Left colon (tissue), 2 donors: ENCODE measurements around the gene LRRC58. TPM values are rescaled to one million over a fixed set of nuclear protein-coding genes. Genes with fewer than 3 reads are reported as not detected.
"Not testable (repeated sequence)": the region's sequence is repeated elsewhere in the genome, so short reads cannot be mapped to it uniquely, and the experiment has no call there.

ENCODE experiments used
- ATAC-seq: fragments of 200-7000 bp; cut with Tn5 transposase; one replicate; pipeline ENCODE4 v1.9.1; 2020; ENCODE audit warnings: mild to moderate bottlenecking, moderate library complexity
- DNase-seq, 2 donors: peaks; one replicate each; pipeline ENCODE4 v3.0.0-alpha.2; 2020
- intact Hi-C, 2 donors: fragments of 100-400 bp; cut with DNase I in 1 of 2; cut with micrococcal nuclease in 1 of 2; formaldehyde crosslinking; loops; one replicate each; pipeline versions ENCODE4 v1.11.2 to v1.14.0; 2022; cut with DNase I, micrococcal nuclease
- long read RNA-seq: library from polyadenylated mRNA; unstranded; transcript quantifications from one replicate; pipeline ENCODE4 v2.0.0, GENCODE V29; 2021
- total RNA-seq, 2 donors: library from RNA; stranded (reverse); fragmentation: NEBNext Ultra II Directional; extraction: Animal tissue kit (Norgen Biotek cat#: 25700); gene quantifications; one replicate each; pipeline ENCODE4 v1.2.1, GENCODE V29; 2021
- donor health status: DM: no; HTN: no; CAD: no.
- donor health status: DM: yes; HTN: yes; CAD: no.

LRRC58 gene
- 10 to 100 TPM; 11.3 to 12.1 TPM for total RNA-seq
- long read RNA-seq, full-length matches to known transcripts = 9 of 11 reads
- long read RNA-seq, partial matches to known transcripts = 0 of 11 reads
- long read RNA-seq, other reads (novel, unspliced or antisense) = 2 of 11 reads

DNA sequence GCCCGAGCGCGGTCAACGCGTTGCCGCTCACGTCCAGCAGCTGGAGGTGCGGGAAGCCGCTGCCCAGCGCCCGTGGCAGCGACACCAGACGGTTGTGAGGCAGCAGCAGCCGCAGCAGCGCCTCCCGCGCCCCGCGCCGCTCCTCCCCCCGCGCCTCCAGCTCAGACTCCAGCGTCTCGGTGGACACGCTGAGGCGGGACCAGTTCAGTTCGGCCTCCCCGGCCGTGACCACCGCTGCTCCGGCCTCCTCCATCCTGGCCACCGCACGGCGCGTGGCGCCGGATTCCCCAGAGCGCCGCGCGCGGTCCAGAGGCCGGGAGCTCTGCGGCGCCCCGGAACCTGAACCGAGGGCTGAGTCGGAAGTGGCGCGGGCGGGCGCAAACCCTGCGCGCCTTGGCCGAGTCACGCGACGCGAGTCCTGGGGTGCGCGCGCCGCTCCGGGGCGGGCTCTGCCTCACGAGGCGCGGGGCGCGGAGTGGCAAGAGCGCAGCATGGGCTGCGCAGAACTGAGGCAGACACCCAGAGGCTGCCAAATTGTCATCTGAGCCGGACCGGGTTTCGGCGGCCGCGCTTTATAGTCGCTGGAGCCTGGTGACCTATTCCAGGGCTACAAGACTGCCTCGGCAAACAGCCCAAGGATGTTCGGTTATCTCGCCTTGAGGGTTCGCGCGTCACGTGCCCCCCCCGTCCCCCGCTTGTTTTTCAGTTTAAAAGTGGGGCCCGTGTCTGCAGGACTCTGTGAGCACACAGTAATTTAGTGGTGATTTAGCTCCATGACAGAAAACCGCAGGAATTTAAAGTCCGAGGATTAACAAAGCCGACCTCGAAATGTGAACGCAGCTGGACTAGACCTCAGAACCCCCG lies at the start of gene LRRC58:
Gene LRRC58 (minus strand): TSS at position 364 of the 864 bp plus-strand sequence. CDS start 111 bp downstream, at position 253.
- ATAC-seq = peak; percentile 94
- intact Hi-C loops = no loop called here

DNA sequence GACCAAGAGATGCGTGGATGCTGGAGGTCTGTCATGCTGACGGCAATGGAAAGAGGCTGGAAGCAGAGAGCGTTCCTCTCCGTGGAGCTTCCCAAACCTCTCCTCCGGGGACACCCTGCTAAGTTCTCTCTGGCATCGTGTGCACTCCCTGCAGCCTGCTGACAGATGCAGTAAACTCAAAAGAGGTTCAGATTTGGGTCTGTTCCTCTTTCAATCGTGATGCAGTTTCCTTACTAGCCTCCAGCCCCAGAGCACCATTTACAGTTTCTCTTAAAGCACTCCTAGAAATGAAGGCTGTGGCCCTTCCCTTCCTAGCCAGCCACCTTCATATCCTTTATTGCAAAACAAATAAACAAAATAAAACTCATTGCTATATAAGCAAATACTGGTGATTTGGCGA lies 47.3 kb upstream of the LRRC58 start:
- intact Hi-C loops = no loop called here
- ATAC-seq (no peak), DNase-seq (no peak)

More for the DNA sequence above, at the start of gene LRRC58:
- DNase-seq = peak; percentile 86 to 94

DNA sequence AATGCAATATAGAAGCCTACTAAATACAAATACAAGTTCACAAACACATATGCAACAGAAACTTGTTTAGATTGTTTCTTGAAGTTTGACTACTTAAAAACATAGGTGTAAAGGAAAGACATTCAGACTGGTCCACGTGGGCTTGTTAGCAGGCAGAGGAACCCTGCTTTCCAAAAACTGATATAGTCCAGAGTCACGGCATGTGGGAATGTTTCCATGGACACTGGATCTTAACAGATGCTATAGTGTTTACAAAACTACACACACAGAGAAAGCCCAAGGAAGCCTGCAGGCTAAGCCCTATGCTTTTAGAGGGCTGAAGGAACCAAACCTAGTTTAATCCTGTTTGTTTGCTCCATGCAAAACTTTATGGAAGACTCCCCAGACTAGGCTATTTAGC lies 45.2 kb upstream of the LRRC58 start:
- intact Hi-C loops = no loop called here
- no peak for ATAC-seq
- DNase-seq = no peak

DNA sequence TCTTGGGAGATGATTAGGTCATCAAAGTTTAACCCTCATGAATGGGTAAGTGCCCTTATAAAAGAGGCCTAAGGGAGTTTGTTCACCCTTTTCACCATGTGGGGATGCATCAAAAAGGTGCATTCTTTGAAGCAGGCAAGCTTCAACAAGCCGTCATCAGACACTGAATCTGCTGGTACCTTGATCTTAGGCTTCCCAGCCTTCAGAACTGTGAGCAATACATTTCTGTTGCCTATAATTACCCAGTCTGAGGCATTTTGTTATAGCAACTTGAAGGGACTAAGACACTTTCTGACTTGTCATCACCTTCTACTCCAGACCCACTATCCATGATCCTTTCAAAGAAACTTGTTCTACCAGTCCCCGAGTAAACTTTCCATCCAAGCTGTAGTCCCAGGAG lies 44.6 kb upstream of the LRRC58 start:
- intact Hi-C loops = no loop called here
- ATAC-seq (no peak), DNase-seq (no peak)

DNA sequence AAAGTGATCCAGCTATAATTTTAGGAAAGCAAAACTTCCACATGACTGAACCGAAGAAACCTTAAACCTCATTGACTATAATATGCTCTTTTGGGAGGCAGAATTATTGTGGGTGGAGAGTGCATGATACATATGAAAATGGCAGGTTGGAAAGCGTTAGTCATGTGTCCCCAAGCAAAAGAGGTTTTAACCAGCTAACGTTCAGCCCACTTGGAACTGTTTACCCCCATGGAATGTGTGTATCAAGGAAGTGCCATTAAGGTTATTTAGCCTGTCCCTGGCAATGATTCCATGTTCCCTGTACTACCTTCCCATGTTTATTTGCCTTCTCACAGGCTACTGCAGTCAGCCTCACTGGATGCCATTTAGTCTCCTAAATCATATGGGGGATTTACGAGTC lies 44.1 kb upstream of the LRRC58 start:
- ATAC-seq (no peak), DNase-seq (no peak)
- intact Hi-C loops = no loop called here

DNA sequence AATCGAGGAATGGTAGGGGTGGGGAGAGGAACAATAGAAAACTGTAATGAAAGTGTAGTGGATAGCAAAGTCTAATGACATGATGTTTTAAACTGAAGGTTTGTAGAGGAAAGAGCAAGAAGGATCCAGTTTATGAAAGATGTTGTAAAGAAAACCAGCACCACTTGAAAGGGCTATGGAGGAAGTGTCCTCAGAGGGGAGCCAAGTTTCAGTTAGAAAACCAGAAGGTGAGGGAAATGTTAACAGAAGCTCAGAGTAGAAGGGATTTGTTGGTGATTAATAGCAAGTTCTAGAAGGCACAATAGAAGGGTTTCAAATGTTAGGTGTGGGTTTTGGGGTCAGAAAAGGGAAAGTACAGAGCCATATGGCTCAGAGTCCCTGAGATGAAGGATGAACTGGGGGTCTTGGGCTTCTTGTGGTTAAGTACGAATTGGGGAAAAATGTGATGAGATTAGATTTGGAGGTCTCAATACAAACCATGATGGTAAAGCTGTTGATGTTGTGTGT lies 33.8 kb upstream of the LRRC58 start:
- ATAC-seq (no peak), DNase-seq (no peak)
- intact Hi-C loops = no loop called here

DNA sequence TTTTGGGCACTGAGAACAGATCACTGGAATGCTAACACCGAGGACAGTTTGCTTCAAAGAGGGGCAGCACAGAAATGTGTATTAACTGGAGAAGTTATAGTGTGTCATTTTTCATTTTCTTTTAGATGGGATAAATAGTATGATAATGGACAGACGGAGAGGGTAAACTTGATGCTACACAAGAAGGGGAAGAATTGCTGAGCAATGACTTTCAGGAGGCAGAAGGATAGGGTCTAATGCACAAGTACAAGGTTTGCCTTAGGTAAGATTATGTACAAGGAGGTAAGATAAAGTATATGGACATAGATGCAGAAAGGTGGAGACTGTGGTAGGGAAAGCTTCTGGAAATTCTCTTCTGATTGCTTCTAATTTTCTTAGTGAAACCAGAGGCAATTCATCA lies 32.3 kb upstream of the LRRC58 start:
- ATAC-seq (no peak), DNase-seq (no peak)
- intact Hi-C loops = no loop called here

DNA sequence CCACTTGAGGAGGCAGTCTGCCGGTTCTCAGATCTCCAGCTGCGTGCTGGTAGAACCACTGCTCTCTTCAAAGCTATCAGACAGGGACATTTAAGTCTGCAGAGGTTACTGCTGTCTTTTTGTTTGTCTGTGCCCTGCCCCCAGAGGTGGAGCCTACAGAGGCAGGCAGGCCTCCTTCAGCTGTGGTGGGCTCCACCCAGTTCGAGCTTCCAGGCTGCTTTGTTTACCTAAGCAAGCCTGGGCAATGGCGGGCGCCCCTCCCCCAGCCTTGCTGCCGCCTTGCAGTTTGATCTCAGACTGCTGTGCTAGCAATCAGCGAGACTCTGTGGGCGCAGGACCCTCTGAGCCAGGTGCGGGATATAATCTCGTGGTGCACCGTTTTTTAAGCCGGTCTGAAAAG lies 28.8 kb upstream of the LRRC58 start:
- ATAC-seq, intact Hi-C loops, DNase-seq: not testable (repeated sequence)

DNA sequence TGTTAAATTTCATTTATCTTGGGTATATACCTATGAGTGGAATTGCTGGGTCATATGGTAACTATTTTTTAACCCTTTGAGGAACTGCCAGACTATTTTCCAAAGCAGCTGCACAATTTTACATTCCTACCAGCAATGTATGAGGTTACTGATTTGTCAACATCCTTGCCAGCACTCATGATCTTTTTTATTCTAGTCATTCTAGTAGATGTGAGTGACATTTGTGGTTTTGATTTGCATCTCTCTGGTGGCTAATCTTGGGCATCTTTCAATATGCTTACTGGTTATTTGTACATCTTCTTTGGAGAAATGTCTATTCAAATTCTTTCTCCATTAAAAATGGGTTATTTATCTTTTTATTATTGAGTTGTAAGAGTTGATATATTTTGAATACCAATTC lies 21.3 kb upstream of the LRRC58 start:
- no peak for ATAC-seq
- DNase-seq = no peak
- intact Hi-C loops = no loop called here

DNA sequence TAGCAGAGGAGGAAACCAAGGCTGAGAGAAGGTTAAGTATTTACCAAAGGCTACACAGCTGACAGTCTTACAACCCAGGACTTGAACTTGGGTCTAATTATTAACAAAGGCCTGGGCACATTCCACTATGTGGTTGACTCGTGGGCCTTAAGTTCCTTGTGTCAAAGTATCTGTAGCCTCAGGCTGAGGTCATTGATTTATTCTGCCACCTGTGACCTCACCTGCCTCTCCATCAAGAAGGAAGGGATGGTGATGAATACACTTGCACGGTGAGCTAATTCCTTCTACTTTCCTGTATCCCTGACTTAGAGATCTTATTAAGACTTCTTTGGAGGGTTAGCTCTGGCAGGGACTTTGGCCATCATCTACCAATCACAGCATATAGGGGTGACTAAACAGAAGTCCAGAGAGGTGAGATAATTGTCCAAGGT lies 19.9 kb upstream of the LRRC58 start:
- DNase-seq (no peak), ATAC-seq (no peak)
- intact Hi-C loops = no loop called here

DNA sequence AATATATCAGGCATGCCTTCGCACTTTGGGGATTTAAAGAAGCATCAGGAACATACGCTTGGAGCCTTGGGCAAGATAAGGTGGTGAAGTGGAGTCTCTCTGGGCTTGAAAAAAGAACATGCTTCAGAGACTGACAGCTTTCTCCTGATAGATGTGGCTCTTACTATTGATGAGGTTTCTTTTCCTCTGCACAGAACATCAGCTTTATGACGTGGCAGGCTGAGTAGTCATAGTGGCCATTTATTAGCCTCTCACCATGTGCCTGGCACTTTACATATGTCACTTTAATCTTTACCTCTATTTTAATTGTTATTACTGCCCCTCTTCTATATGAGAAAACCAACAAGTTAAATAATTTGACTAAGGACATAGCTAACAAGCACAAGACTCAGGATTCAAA lies 19.0 kb upstream of the LRRC58 start:
- intact Hi-C loops = no loop called here
- no peak for ATAC-seq
- DNase-seq = no peak

DNA sequence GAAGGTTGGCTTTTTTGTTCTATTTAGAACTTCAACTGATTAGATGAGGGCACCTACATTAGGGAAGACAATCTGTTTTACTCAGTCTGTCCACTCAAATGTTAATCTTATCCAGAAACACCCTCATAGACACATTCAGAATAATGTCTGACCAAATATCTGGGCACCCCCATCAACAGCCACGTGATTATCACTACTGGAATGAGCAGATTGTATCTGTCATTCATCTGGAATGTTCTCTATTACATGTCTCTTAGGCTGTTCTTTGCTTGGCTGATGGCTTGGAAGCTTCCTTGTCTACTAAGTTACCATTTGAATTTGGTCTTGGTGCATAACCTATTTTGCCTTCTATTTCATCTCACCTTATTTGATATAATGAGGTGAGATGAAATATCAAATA lies 15.7 kb upstream of the LRRC58 start:
- intact Hi-C loops = no loop called here
- ATAC-seq = no peak
- DNase-seq = no peak

DNA sequence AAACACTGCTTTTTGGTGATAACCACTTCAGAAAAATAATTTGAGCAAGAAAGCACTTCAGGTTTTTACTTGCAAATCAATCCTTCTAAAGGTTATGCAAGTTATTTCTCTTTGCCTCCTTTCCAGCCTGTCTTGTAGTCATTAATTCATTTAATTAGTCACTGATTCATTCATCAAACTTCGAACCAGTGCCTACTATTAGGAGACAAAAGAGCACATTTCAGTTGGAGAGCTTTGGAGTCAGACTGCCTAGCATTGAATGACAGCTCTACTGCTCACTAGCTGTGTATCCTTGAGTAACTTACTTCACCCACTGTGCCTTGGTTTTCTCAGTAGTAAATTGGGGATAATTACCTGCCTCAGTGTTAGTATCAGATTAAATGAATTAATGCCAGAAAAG lies 14.9 kb upstream of the LRRC58 start:
- ATAC-seq (no peak), DNase-seq (no peak)
- intact Hi-C loops = no loop called here

DNA sequence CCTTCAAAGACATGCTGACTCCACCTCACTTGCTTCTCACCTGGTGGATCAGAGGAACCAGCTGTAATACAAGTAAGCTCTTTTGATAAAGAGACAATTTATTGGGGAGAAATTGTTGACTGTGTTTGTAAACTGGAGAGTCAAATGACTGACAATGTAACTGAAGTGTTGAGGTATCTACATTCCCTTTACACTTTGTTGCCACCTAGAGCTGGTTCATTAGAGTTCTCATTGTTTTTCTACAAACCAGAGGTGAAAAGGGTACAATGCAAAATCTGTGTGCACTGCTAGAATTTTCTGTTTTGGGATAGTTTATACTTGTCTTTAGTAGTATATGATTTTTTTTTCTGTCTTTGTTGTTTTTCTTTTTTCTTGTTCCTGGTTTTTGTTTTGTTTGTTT lies 8.7 kb upstream of the LRRC58 start:
- ATAC-seq (no peak), DNase-seq (no peak)
- intact Hi-C loops = no loop called here

DNA sequence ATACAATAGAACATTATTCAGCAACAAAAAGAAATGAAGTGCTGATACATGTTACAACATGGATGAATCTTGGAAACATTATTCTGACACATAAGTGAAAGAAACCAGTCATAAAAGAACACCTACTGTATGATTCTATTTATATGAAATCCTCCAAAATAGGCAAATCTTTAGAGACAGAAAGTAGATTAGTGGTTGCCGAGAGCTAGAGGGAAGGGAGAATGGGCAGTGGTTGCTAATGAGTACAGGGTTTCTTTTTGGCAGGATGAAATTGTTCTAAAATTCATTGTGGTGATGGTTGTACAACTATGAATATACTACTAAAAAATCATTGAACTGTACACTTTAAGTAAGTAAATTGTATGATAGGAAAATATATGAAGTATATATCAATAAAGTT lies 6.3 kb upstream of the LRRC58 start:
- ATAC-seq (no peak), DNase-seq (no peak)
- intact Hi-C loops = no loop called here

DNA sequence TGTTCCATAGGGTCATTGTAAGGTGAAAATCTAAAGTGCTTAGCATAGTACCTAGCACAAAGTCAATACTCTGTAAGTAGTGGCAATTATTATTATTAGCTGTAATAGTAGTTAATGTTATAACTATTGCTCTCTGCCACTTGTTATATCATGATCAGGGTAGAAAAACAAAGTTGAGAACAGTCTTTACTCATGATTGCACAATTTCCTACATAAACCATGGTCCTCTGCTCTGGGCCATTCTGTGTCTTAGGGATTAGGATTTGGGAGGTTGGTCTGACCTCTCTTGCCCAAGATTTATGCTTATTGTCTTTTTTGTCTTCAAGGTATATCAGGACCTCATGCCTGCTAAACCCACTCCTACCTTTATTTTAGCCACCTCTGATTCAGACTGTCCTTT lies 4.3 kb upstream of the LRRC58 start:
- no peak for DNase-seq
- no peak for ATAC-seq
- intact Hi-C loops = no loop called here

DNA sequence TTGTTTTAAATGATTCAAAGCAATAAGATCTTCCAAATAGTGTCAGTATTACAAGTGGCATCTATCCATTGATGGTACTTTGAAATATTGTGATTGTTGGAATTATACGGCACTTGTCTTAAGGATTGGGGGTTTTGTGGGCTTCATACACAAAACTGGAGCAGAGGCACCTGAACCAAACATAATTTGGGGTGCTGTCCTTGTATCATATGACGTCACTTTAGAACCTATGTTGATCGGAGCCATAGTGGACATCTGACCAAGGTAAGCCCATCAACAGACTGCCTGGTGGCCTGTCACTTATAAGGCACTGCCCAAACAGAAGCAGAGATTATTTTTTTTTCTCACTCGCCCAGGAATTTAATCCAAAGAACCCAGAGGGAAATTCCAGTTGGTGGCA lies 2.9 kb upstream of the LRRC58 start:
- intact Hi-C loops = no loop called here
- no peak for ATAC-seq
- DNase-seq = no peak

DNA sequence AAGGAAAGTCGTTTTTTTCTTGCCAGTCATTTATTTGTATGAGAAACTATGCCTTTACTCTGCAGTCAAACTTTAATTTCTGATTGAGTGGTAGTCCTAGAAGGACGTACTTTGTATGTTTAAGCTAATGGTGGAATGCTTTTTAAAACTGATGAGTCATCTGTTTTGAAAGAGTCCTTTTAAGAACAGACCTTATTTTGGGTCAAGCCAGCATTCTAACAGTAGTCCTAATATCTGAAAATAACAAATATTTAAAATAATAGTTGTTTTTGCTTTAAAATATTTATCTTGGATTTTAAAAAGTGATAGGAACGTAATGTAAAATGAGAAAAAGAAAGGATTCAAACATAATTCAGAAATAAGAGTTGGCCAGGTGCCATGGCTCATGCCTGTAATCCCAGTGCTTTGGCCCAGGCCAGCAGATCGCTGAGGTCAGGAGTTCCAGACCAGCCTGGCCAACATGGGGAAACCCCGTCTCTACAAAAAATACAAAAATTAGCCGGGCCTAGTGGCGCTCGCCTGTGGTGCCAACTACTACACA lies 1.3 kb upstream of the LRRC58 start:
- DNase-seq (peak in 1 of 2 donors; percentile 12), ATAC-seq (no peak)
- intact Hi-C loops = no loop called here

DNA sequence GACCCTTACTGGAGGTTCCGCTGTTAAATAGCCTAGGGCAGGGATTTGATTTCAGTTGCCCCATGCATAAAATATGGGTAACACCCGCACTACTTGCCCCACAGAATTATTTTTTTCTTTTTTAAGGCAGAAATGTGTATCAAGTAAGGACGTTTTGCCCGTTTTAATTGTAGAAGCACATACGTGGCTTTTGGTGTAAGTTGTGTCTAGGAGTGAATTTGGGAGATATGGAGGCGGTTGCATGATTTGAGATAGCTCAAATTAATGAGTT lies 636 bp upstream of the LRRC58 start:
- intact Hi-C loops = no loop called here
- ATAC-seq = no peak
- DNase-seq = no peak
